ENCODE results near the gene RMDN3. TPM values are rescaled to one million over a fixed set of nuclear protein-coding genes. Genes with fewer than 3 reads are reported as not detected.

Gene RMDN3, protein sequence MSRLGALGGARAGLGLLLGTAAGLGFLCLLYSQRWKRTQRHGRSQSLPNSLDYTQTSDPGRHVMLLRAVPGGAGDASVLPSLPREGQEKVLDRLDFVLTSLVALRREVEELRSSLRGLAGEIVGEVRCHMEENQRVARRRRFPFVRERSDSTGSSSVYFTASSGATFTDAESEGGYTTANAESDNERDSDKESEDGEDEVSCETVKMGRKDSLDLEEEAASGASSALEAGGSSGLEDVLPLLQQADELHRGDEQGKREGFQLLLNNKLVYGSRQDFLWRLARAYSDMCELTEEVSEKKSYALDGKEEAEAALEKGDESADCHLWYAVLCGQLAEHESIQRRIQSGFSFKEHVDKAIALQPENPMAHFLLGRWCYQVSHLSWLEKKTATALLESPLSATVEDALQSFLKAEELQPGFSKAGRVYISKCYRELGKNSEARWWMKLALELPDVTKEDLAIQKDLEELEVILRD
- total RNA-seq: 17.3 and 17.4 TPM in 2 replicates

DNA sequence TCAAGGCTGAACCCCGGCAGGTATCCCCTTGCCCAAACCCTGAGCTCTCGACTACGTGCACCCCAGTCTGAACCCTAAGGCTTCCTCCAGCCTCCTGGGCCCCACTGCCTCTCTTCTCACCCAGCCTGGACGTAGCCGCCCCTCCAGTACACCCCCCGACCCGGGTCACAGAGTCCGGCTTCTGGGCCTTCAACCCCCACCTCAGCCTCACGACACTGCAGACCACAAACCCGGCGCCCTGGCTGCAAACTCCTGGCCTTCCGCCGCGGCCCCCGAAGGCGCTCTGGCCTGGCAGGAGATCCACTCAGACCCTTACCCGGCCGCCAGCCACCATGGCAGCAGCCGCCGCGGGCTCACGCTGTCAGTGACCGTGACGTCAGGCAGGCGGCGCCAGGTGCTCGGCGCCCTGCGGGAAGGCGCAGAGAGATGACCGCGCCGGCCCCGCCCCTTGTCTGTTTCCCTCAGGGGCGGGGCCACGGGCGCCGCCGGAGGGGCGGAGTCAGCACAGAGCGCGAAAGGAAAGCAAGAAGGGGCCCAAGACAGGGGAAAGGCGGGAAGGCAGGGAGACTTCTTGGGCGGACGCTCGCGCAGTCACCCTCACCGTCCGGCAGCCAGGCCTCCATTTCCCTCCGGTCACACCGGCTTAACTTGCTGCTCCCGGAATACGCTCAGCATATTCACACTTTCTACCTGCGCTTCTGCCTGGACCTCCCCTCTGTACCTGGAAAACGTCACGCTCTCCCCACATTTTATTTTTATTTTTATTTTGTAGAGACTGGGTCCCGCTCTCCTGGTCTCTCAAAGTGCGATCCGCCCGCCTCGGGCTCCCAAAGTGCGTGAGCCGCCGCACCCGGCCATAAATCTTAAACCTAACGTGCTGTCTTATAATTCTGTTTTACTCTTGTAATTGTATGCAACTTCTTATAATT is at the start of gene RMDN3:
RMDN3 (minus strand) TSS at position 372 of the 929 bp plus-strand sequence. CDS start 471 bp downstream, outside the sequence.
- peak; percentile 94 for DNase-seq (ENCODE audit: low read depth)
- TF ChIP-seq, protein P1, sequence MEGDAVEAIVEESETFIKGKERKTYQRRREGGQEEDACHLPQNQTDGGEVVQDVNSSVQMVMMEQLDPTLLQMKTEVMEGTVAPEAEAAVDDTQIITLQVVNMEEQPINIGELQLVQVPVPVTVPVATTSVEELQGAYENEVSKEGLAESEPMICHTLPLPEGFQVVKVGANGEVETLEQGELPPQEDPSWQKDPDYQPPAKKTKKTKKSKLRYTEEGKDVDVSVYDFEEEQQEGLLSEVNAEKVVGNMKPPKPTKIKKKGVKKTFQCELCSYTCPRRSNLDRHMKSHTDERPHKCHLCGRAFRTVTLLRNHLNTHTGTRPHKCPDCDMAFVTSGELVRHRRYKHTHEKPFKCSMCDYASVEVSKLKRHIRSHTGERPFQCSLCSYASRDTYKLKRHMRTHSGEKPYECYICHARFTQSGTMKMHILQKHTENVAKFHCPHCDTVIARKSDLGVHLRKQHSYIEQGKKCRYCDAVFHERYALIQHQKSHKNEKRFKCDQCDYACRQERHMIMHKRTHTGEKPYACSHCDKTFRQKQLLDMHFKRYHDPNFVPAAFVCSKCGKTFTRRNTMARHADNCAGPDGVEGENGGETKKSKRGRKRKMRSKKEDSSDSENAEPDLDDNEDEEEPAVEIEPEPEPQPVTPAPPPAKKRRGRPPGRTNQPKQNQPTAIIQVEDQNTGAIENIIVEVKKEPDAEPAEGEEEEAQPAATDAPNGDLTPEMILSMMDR (IDR thresholded peaks at IDR 0.05; ENCODE audit: insufficient read depth, low read depth, low read length): no peak
- H3K4me3 ChIP-seq (ENCODE audit: low read depth, low read length): peak within 1 kb of the TSS; percentile 99

DNA sequence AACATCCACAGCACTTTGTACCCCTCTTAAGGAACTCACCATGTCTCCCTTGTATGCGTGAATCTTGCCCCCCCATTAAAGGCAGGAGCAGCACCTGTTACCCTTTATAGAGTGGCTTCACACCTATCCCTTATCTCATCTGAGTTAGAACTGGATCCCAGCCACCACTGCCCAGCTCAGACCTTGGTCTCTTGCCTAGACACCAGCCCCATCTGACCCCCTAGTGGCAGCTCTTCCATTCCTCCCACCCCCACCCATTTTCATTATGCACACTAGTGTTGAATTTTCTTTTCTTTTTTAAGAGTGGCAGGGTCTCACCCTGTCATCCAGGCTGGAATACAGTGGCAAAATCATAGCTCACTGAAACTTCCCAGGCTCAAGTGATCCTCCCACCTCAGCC is 48.6 kb upstream of the RMDN3 start:
- H3K4me3 ChIP-seq (ENCODE audit: low read depth, low read length): no peak overlapping the region
- no peak for DNase-seq (ENCODE audit: low read depth)
- TF ChIP-seq, protein P1 (IDR thresholded peaks at IDR 0.05; ENCODE audit: insufficient read depth, low read depth, low read length): no peak

DNA sequence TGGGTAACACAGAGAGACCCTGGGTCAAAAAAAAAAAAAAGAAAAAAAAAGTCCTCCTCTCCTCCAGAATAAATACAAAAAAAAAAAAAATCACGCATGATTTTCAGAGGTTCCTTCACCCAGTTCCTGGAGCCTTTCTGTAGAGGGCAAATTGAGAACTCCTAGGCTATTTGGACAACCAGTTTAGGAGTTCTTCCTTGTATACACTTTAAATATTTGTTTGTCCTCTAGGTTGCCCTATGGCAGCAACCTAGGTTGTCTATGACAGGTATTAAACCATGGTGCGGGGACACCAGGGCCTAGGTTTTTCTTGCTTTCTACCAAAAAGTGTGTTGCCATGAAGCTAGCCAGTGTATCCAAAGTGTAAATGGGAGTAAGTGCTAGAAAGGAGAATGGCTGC is 48.0 kb upstream of the RMDN3 start:
- DNase-seq (ENCODE audit: low read depth): no peak
- H3K4me3 ChIP-seq (ENCODE audit: low read depth, low read length): no peak overlapping the region
- TF ChIP-seq, protein P1 (IDR thresholded peaks at IDR 0.05; ENCODE audit: insufficient read depth, low read depth, low read length): no peak

DNA sequence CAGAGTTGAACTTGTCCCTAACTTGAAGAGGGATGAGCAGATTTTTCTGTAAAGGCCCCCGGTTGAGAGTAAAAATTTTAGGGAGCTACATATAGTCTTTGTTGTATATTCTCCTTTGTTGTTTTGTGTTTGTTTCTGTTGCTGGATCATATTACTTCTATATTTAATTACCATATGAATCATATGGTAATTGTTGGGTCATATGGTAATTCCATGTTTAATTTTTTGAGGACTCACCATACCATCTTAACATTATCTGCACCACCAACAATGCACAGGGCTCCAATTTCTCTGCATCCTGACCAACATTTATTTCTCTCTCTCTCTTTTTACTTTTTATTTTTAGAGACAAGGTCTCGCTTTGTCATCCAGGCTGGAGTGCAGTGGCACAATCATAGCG is 44.5 kb upstream of the RMDN3 start:
- H3K4me3 ChIP-seq (ENCODE audit: low read depth, low read length): no peak overlapping the region
- TF ChIP-seq, protein P1 (IDR thresholded peaks at IDR 0.05; ENCODE audit: insufficient read depth, low read depth, low read length): no peak
- DNase-seq (ENCODE audit: low read depth): no peak

DNA sequence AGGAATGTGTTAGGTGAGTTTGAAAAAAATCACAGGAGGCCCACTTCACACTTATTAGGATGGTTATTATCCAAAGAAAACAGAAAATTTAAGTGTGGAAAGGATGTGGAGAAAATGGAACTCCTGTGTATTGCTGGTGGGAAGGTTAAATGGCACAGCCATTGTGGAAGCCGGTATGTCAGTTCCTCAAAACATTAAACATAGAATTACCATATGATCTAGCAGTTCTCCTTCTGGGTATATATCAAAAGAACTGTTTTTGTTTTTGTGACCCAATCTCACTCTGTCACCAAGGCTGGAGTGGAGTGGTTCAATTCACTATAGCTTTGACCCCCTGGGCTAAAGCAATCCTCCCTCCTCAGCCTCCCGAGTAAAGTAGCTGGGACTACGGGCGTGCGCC is 41.5 kb upstream of the RMDN3 start:
- TF ChIP-seq, protein P1 (IDR thresholded peaks at IDR 0.05; ENCODE audit: insufficient read depth, low read depth, low read length): no peak
- no peak for DNase-seq (ENCODE audit: low read depth)
- no peak overlapping the region for H3K4me3 ChIP-seq (ENCODE audit: low read depth, low read length)

DNA sequence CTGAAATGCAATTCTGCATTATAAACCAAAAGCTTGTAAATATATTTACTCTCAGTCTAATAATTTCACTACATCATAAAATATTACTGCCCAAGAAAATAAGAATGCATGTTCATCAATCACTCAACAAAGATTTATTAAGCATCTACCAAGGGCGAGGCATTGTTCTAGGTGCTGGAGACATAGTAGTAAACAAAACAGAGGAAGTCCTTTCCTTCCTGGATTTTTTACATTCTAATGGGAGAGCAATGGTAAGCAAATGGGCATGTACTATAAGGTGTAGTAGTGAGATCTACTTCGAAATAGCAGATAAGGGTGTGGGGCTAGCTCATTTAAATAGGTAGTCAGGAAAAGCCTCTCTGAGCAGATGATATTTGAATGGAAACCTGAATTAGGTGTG is 41.0 kb upstream of the RMDN3 start:
- H3K4me3 ChIP-seq (ENCODE audit: low read depth, low read length): no peak overlapping the region
- DNase-seq (ENCODE audit: low read depth): no peak
- TF ChIP-seq, protein P1 (IDR thresholded peaks at IDR 0.05; ENCODE audit: insufficient read depth, low read depth, low read length): no peak
